HEK293T (cell line): ENCODE results near the gene BCOR.

Experiments
- CTCF ChIA-PET: fragments of 350-600 bp; formaldehyde crosslinking; extraction: SDS; loops from one replicate; lab custom pipeline; 2021; ENCODE audit warnings: antibody characterized with exemption, inconsistent platforms; lab: Yijun Ruan, JAX
- POLR2A ChIA-PET: fragments of 350-600 bp; formaldehyde crosslinking; extraction: SDS; loops from one replicate; lab custom pipeline; 2020; ENCODE audit warnings: antibody characterized with exemption, inconsistent platforms; lab: Yijun Ruan, JAX
- DNase-seq: peaks from one replicate; pipeline ENCODE4 v3.0.0; 2012; ENCODE audit warnings: mixed read lengths; ENCODE audit errors: extremely low spot score
- ARNT ChIP-seq: fragments of 450-650 bp; IDR thresholded peaks from 2 replicates; pipeline ENCODE4 v1.6.1; 2017; ENCODE audit warnings: mild to moderate bottlenecking
- BHLHE40 ChIP-seq: fragments of 450-650 bp; IDR thresholded peaks from 2 replicates; pipeline ENCODE4 v1.6.1; 2016; ENCODE audit warnings: mild to moderate bottlenecking, moderate library complexity, borderline replicate concordance
- CTBP1 ChIP-seq: fragments of 450-650 bp; IDR thresholded peaks from 2 replicates; pipeline ENCODE4 v1.6.1; 2016; ENCODE audit warnings: borderline replicate concordance
- ELF4 ChIP-seq: fragments of 450-650 bp; IDR thresholded peaks from 2 replicates; pipeline ENCODE4 v1.6.1; 2017; ENCODE audit warnings: antibody characterized with exemption
- FOXA1 ChIP-seq: fragments of 450-650 bp; IDR thresholded peaks from 2 replicates; pipeline ENCODE4 v1.6.1; 2016; ENCODE audit warnings: mild to moderate bottlenecking
- FOXK2 ChIP-seq: fragments of 450-650 bp; IDR thresholded peaks from 2 replicates; pipeline ENCODE4 v1.6.1; 2016; ENCODE audit warnings: mild to moderate bottlenecking
- FOXM1 ChIP-seq: fragments of 450-650 bp; IDR thresholded peaks from 2 replicates; pipeline ENCODE4 v1.6.1; 2017; ENCODE audit warnings: mild to moderate bottlenecking, borderline replicate concordance
- HDGF ChIP-seq: fragments of 450-650 bp; IDR thresholded peaks from 2 replicates; pipeline ENCODE4 v1.6.1; 2017; ENCODE audit warnings: antibody characterized with exemption, borderline replicate concordance
- L3MBTL2 ChIP-seq: fragments of 450-650 bp; conservative IDR thresholded peaks from 2 replicates; pipeline ENCODE4 v1.6.1; 2016; ENCODE audit warnings: mild to moderate bottlenecking
- LEF1 ChIP-seq: fragments of 450-650 bp; IDR thresholded peaks from 2 replicates; pipeline ENCODE4 v1.6.1; 2017; ENCODE audit warnings: mild to moderate bottlenecking, borderline replicate concordance
- NFRKB ChIP-seq: fragments of 450-650 bp; IDR thresholded peaks from 2 replicates; pipeline ENCODE4 v1.6.1; 2016; ENCODE audit warnings: mild to moderate bottlenecking, moderate library complexity
- PKNOX1 ChIP-seq: fragments of 450-650 bp; IDR thresholded peaks from 2 replicates; pipeline ENCODE4 v1.6.1; 2016
- SP1 ChIP-seq: fragments of 450-650 bp; IDR thresholded peaks from 2 replicates; pipeline ENCODE4 v1.6.1; 2017
- SUZ12 ChIP-seq: fragments of 450-650 bp; IDR thresholded peaks from 2 replicates; pipeline ENCODE4 v1.6.1; 2016; ENCODE audit warnings: mild to moderate bottlenecking
- TARDBP ChIP-seq: fragments of 450-650 bp; IDR thresholded peaks from 2 replicates; pipeline ENCODE4 v1.6.1; 2016
- ZNF384 ChIP-seq: fragments of 450-650 bp; IDR thresholded peaks from 2 replicates; pipeline ENCODE4 v1.6.1; 2016

BCOR gene

GRCh38 chrX:40120838-40121580, 23.3 kb upstream of the BCOR start:
- POLR2A ChIA-PET = interaction anchor here (0.8 kb wide), 1 partner anchor 9 kb away, joined by 3 read pairs; no protein-coding TSS in a partner anchor
- CTCF ChIA-PET = no interaction called here
- no peak for DNase-seq
- TF ChIP-seq CTBP1 = no peak
- no peak for TF ChIP-seq NFRKB
- TF ChIP-seq BHLHE40 = no peak
- TF ChIP-seq FOXK2 = no peak
- TF ChIP-seq SUZ12 = no peak
- no peak for TF ChIP-seq HDGF
- no peak for TF ChIP-seq FOXA1
- no peak for TF ChIP-seq SP1
- no peak for TF ChIP-seq ELF4
- TF ChIP-seq TARDBP = no peak
- TF ChIP-seq FOXM1 = no peak

DNA sequence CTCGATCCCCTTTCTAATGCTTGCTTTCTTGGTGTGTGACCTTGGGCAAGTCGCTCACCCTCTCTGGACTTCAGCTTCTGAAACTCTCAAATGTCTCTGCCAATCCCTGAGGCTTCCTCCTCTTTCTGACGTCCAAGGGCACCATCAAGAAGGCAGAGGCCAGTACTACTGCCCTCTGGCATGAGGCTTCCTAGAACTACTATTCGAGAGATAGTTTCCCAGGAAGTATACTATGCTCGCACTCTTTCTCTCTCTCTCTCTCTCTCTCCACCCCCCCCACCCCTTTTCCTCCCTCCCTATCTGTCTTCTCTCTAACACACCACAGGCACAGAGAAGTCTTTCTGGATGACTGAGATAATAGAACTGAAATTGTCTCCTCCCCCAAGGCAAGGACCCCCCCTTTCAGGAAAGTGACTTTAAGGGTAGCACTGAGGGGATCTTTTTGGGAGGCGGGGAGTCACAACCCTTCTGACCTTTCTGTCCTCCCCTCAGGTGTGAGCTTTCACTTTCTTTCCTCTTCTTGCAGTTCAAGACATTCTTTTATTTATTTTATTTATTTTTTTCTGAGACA, 20.0 kb upstream of the BCOR start:
- ChIA-PET POLR2A (interaction anchor here (0.6 to 0.7 kb wide), 2 partner anchors 57 to 147 kb away, joined by 3 read pairs; no protein-coding TSS in a partner anchor), CTCF (no interaction called here)
- DNase-seq = no peak
- TF ChIP-seq BHLHE40 (no peak), ELF4 (no peak), CTBP1 (no peak), NFRKB (no peak), L3MBTL2 (no peak), ZNF384 (no peak), SUZ12 (no peak), FOXM1 (no peak), PKNOX1 (no peak), HDGF (no peak), SP1 (no peak), ARNT (no peak), LEF1 (no peak), FOXA1 (no peak), TARDBP (no peak), FOXK2 (no peak)

GRCh38 chrX:40116925-40117324, 19.2 kb upstream of the BCOR start:
- TF ChIP-seq FOXA1 (no peak), CTBP1 (no peak), ZNF384 (no peak), BHLHE40 (no peak), HDGF (no peak), TARDBP (no peak), PKNOX1 (no peak), ELF4 (no peak), L3MBTL2 (no peak), LEF1 (no peak), ARNT (no peak), SP1 (no peak), FOXM1 (no peak), NFRKB (no peak), FOXK2 (no peak), SUZ12 (no peak)
- CTCF ChIA-PET = no interaction called here
- POLR2A ChIA-PET = no interaction called here
- no peak for DNase-seq

GRCh38 chrX:40112996-40113395, 15.2 kb upstream of the BCOR start:
- DNase-seq = no peak
- POLR2A ChIA-PET = no interaction called here
- TF ChIP-seq ARNT (no peak), NFRKB (no peak), PKNOX1 (no peak), FOXM1 (no peak), CTBP1 (no peak), ZNF384 (no peak), ELF4 (no peak), HDGF (no peak), TARDBP (no peak), BHLHE40 (no peak), FOXK2 (no peak), SP1 (no peak), L3MBTL2 (no peak), LEF1 (no peak), FOXA1 (no peak), SUZ12 (no peak)
- CTCF ChIA-PET = no interaction called here

GRCh38 chrX:40111868-40112267, 14.1 kb upstream of the BCOR start:
- ChIA-PET POLR2A (interaction anchor here (1.0 kb wide), 1 partner anchor 10 kb away, joined by 3 read pairs; no protein-coding TSS in a partner anchor), CTCF (no interaction called here)
- no peak for DNase-seq
- TF ChIP-seq NFRKB = no peak
- TF ChIP-seq SP1 = no peak
- no peak for TF ChIP-seq FOXM1
- no peak for TF ChIP-seq BHLHE40
- no peak for TF ChIP-seq CTBP1
- TF ChIP-seq ELF4 = no peak
- no peak for TF ChIP-seq PKNOX1
- no peak for TF ChIP-seq SUZ12
- no peak for TF ChIP-seq FOXK2
- TF ChIP-seq HDGF = no peak
- no peak for TF ChIP-seq L3MBTL2
- TF ChIP-seq LEF1 = no peak
- no peak for TF ChIP-seq ZNF384
